ENCODE data around the gene C3orf20.
A peak's percentile ranks its signal among the peaks of the same experiment; 100 is the strongest.

C3orf20 gene

GRCh38 chr3:14674841-14675240 is at the start of gene C3orf20:
Gene C3orf20 (plus strand): TSS chr3:14675141. CDS start chr3:14682714, 7,573 bp downstream.
- no peak for DNase-seq (ENCODE audit: extremely low read depth in 1 of 2, low read depth in 1 of 2)

GRCh38 chr3:14625443-14625842 is 49.5 kb upstream of the C3orf20 start:
- DNase-seq (ENCODE audit: extremely low read depth in 1 of 2, low read depth in 1 of 2): no peak

- no peak for DNase-seq (ENCODE audit: extremely low read depth in 1 of 2, low read depth in 1 of 2)
Measured at GRCh38 chr3:14627815-14628214, 47.1 kb upstream of the C3orf20 start.

- DNase-seq (ENCODE audit: extremely low read depth in 1 of 2, low read depth in 1 of 2): no peak
Measured at GRCh38 chr3:14628406-14628805, 46.5 kb upstream of the C3orf20 start.

GRCh38 chr3:14630404-14631100 is 44.4 kb upstream of the C3orf20 start:
- no peak for DNase-seq (ENCODE audit: extremely low read depth in 1 of 2, low read depth in 1 of 2)

GRCh38 chr3:14631101-14631497 is 43.8 kb upstream of the C3orf20 start:
- no peak for DNase-seq (ENCODE audit: extremely low read depth in 1 of 2, low read depth in 1 of 2)

GRCh38 chr3:14631687-14632441 is 43.1 kb upstream of the C3orf20 start:
- no peak for DNase-seq (ENCODE audit: extremely low read depth in 1 of 2, low read depth in 1 of 2)

- no peak for DNase-seq (ENCODE audit: extremely low read depth in 1 of 2, low read depth in 1 of 2)
Measured at GRCh38 chr3:14632442-14632930, 42.5 kb upstream of the C3orf20 start.

- DNase-seq (ENCODE audit: extremely low read depth in 1 of 2, low read depth in 1 of 2): no peak
Measured at GRCh38 chr3:14633417-14633816, 41.5 kb upstream of the C3orf20 start.

GRCh38 chr3:14633819-14634424 is 41.0 kb upstream of the C3orf20 start:
- DNase-seq (ENCODE audit: extremely low read depth in 1 of 2, low read depth in 1 of 2): peak in 1 of 2 donors; percentile 43

- DNase-seq (ENCODE audit: extremely low read depth in 1 of 2, low read depth in 1 of 2): no peak
Measured at GRCh38 chr3:14634763-14635400, 40.1 kb upstream of the C3orf20 start.

GRCh38 chr3:14636496-14637087 is 38.3 kb upstream of the C3orf20 start:
- no peak for DNase-seq (ENCODE audit: extremely low read depth in 1 of 2, low read depth in 1 of 2)

- no peak for DNase-seq (ENCODE audit: extremely low read depth in 1 of 2, low read depth in 1 of 2)
Measured at GRCh38 chr3:14640157-14640562, 34.8 kb upstream of the C3orf20 start.

- no peak for DNase-seq (ENCODE audit: extremely low read depth in 1 of 2, low read depth in 1 of 2)
Measured at GRCh38 chr3:14640734-14641133, 34.2 kb upstream of the C3orf20 start.

GRCh38 chr3:14641346-14641745 is 33.6 kb upstream of the C3orf20 start:
- DNase-seq (ENCODE audit: extremely low read depth in 1 of 2, low read depth in 1 of 2): no peak

- DNase-seq (ENCODE audit: extremely low read depth in 1 of 2, low read depth in 1 of 2): no peak
Measured at GRCh38 chr3:14645453-14645852, 29.5 kb upstream of the C3orf20 start.

GRCh38 chr3:14646131-14646573 is 28.8 kb upstream of the C3orf20 start:
- DNase-seq (ENCODE audit: extremely low read depth in 1 of 2, low read depth in 1 of 2): no peak

- DNase-seq (ENCODE audit: extremely low read depth in 1 of 2, low read depth in 1 of 2): no peak
Measured at GRCh38 chr3:14646589-14647413, 28.1 kb upstream of the C3orf20 start.

GRCh38 chr3:14647976-14648955 is 26.7 kb upstream of the C3orf20 start:
- DNase-seq (ENCODE audit: extremely low read depth in 1 of 2, low read depth in 1 of 2): no peak

All from activated CD8-positive, alpha-beta memory T cell treated with anti-CD3 and anti-CD28 coated beads for 1 hour (primary cell).